H1 (cell line): ENCODE data around the gene LPP. TPM values are rescaled to one million over a fixed set of nuclear protein-coding genes. Genes with fewer than 3 reads are reported as not detected.

Experiments
- CTCF ChIA-PET: fragments of 300-600 bp; sonication (Branson Sonifier 250); formaldehyde crosslinking; loops from one replicate; lab custom pipeline; 2021; ENCODE audit not compliant: partially characterized antibody; lab: Charles Lee
- POLR2A ChIA-PET: fragments of 300-600 bp; sonication (Branson Sonifier 250); formaldehyde crosslinking; loops from one replicate; lab custom pipeline; 2021; ENCODE audit warnings: inconsistent platforms; ENCODE audit not compliant: partially characterized antibody; lab: Charles Lee
- DNase-seq, 2 experiments: peaks; one replicate each; pipeline versions ENCODE4 v3.0.0 to v3.0.0-alpha.2; 2010 to 2022; ENCODE audit warnings: low spot score in 2 of 2, low read depth in 1 of 2, mixed read lengths in 1 of 2
- FAIRE-seq: peaks from 2 replicates; lab custom pipeline; 2011; peaks lifted over from hg19 to GRCh38; lab: Jason Lieb, UNC
- H2AFZ ChIP-seq: 2 replicates; pipeline ENCODE4 v1.8.1; 2012; ENCODE audit warnings: low read length, inconsistent platforms
- H2AK5ac ChIP-seq: 2 replicates; pipeline ENCODE4 v1.6.1; 2013; ENCODE audit warnings: low read depth, low read length
- H2BK120ac ChIP-seq: replicated peaks from 2 replicates; pipeline ENCODE3; 2013; ENCODE audit warnings: low read depth, low read length, inconsistent platforms
- H2BK12ac ChIP-seq: 2 replicates; pipeline ENCODE4 v1.6.1; 2013; ENCODE audit warnings: low read depth, low read length
- H2BK15ac ChIP-seq: 2 replicates; pipeline ENCODE4 v1.6.1; 2013; ENCODE audit warnings: low read length
- H2BK20ac ChIP-seq: 2 replicates; pipeline ENCODE4 v1.6.1; 2013; ENCODE audit warnings: low read length
- H2BK5ac ChIP-seq: 2 replicates; pipeline ENCODE4 v1.6.1; 2013; ENCODE audit warnings: low read depth, low read length
- H3K14ac ChIP-seq: 2 replicates; pipeline ENCODE4 v1.6.1; 2013; ENCODE audit warnings: inconsistent platforms; ENCODE audit not compliant: insufficient read length
- H3K18ac ChIP-seq: 2 replicates; pipeline ENCODE4 v1.6.1; 2013; ENCODE audit warnings: low read length; ENCODE audit errors: extremely low read depth
- H3K23ac ChIP-seq: 2 replicates; pipeline ENCODE4 v1.6.1; 2013; ENCODE audit warnings: inconsistent platforms; ENCODE audit not compliant: insufficient read length
- H3K23me2 ChIP-seq: 2 replicates; pipeline ENCODE4 v1.6.1; 2013; ENCODE audit warnings: low read depth, low read length
- H3K27ac ChIP-seq: 2 replicates; pipeline ENCODE4 v1.6.1; 2011; ENCODE audit warnings: low read depth, low read length, inconsistent platforms
- H3K27me3 ChIP-seq, 4 experiments: replicated peaks in 1 of 4; 1 replicate in 1 of 4; 2 replicates in 3 of 4; pipeline versions ENCODE4 v1.6.1 to v1.8.1; 2011 to 2013; ENCODE audit warnings: low read length in 3 of 4, mild to moderate bottlenecking in 3 of 4, inconsistent platforms in 2 of 4, mixed read lengths in 2 of 4, moderate library complexity in 1 of 4; ENCODE audit not compliant: control insufficient read depth in 3 of 4, insufficient read depth in 3 of 4; ENCODE audit errors: extremely low read depth in 1 of 4
- H3K36me3 ChIP-seq, 4 experiments: 2 replicates each; pipeline versions ENCODE4 v1.6.1 to v1.8.1; 2011 to 2013; ENCODE audit warnings: mild to moderate bottlenecking in 4 of 4, low read length in 3 of 4, moderate library complexity in 2 of 4, control low read depth in 1 of 4, inconsistent platforms in 1 of 4; ENCODE audit not compliant: insufficient read depth in 4 of 4, control insufficient read depth in 2 of 4
- H3K4ac ChIP-seq: replicated peaks from 2 replicates; pipeline ENCODE3; 2013; ENCODE audit warnings: low read length, low read depth, mixed read lengths, inconsistent platforms; ENCODE audit not compliant: insufficient read length
- H3K4me1 ChIP-seq, 4 experiments: replicated peaks in 1 of 4; 1 replicate in 1 of 4; 2 replicates in 3 of 4; pipeline versions ENCODE4 v1.6.1 to v1.8.1; 2011 to 2013; ENCODE audit warnings: low read length in 3 of 4, inconsistent platforms in 2 of 4, mixed read lengths in 1 of 4; ENCODE audit not compliant: insufficient read depth in 4 of 4, control insufficient read depth in 3 of 4
- H3K4me2 ChIP-seq, 2 experiments: 2 replicates each; pipeline versions ENCODE4 v1.6.1 to v1.8.1; 2011 to 2013; ENCODE audit warnings: low read depth in 2 of 2, low read length in 2 of 2, control low read depth in 1 of 2, inconsistent platforms in 1 of 2, mild to moderate bottlenecking in 1 of 2; ENCODE audit not compliant: insufficient read depth in 1 of 2
- H3K4me3 ChIP-seq, 4 experiments: fragments of 200-600, 300-600 bp in 1 of 4; sonication (generic), shearing (Covaris generic), sonication (Bioruptor Twin) in 1 of 4; 2 replicates each; pipeline versions ENCODE4 v1.5.1 to v1.8.1; 2011 to 2016; ENCODE audit warnings: low read length in 4 of 4, low read depth in 3 of 4, control low read depth in 2 of 4, inconsistent platforms in 2 of 4, mild to moderate bottlenecking in 2 of 4, mixed read lengths in 1 of 4, moderate library complexity in 1 of 4; ENCODE audit not compliant: insufficient read depth in 2 of 4; ENCODE audit errors: extremely low read depth in 1 of 4
- H3K56ac ChIP-seq: replicated peaks from 2 replicates; pipeline ENCODE3; 2013; ENCODE audit warnings: low read depth, mild to moderate bottlenecking, mixed read lengths, low read length, inconsistent platforms; ENCODE audit not compliant: insufficient read length
- H3K79me1 ChIP-seq: 2 replicates; pipeline ENCODE4 v1.6.1; 2013; ENCODE audit warnings: low read depth, low read length, control low read depth
- H3K79me2 ChIP-seq, 2 experiments: 2 replicates each; pipeline versions ENCODE4 v1.6.1 to v1.8.1; 2012 to 2013; ENCODE audit warnings: low read length in 2 of 2, mild to moderate bottlenecking in 2 of 2, inconsistent platforms in 1 of 2; ENCODE audit not compliant: insufficient read depth in 2 of 2, control insufficient read depth in 1 of 2
- H3K9ac ChIP-seq, 4 experiments: replicated peaks in 1 of 4; 1 replicate in 1 of 4; 2 replicates in 3 of 4; pipeline versions ENCODE4 v1.6.1 to v1.8.1; 2011 to 2013; ENCODE audit warnings: low read depth in 3 of 4, low read length in 3 of 4, control low read depth in 2 of 4, mild to moderate bottlenecking in 2 of 4, moderate library complexity in 2 of 4, inconsistent platforms in 1 of 4; ENCODE audit errors: extremely low read depth in 1 of 4
- H3K9me3 ChIP-seq, 2 experiments: 2 replicates each; pipeline versions ENCODE4 v1.6.1 to v1.8.1; 2012 to 2013; ENCODE audit warnings: mild to moderate bottlenecking in 2 of 2, moderate library complexity in 2 of 2, control low read depth in 1 of 2, inconsistent platforms in 1 of 2, low read depth in 1 of 2, low read length in 1 of 2, mixed read lengths in 1 of 2; ENCODE audit not compliant: insufficient read depth in 2 of 2
- H4K20me1 ChIP-seq, 2 experiments: replicated peaks in 1 of 2; 2 replicates each; pipeline versions ENCODE3 to v1.8.1; 2011 to 2013; ENCODE audit warnings: inconsistent platforms in 2 of 2, low read length in 2 of 2, mild to moderate bottlenecking in 1 of 2; ENCODE audit not compliant: insufficient read depth in 2 of 2, control insufficient read depth in 1 of 2
- H4K5ac ChIP-seq: 2 replicates; pipeline ENCODE4 v1.6.1; 2013; ENCODE audit warnings: low read length, low read depth, mixed read lengths, inconsistent platforms; ENCODE audit not compliant: insufficient read length
- H4K8ac ChIP-seq: 2 replicates; pipeline ENCODE4 v1.8.0; 2013; ENCODE audit warnings: mild to moderate bottlenecking, moderate library complexity, low read length, inconsistent platforms; ENCODE audit not compliant: insufficient read depth; ENCODE audit errors: extremely low read depth
- H4K91ac ChIP-seq: replicated peaks from 2 replicates; pipeline ENCODE3; 2013; ENCODE audit warnings: low read length, mixed read lengths, inconsistent platforms; ENCODE audit not compliant: insufficient read length
- ASH2L ChIP-seq: fragments of 200-600, 300-600 bp; sonication (generic); IDR thresholded peaks from one replicate; pipeline ENCODE4 v1.7.1; 2017; ENCODE audit warnings: low read length
- BRCA1 ChIP-seq: IDR thresholded peaks from 2 replicates; pipeline ENCODE4 v1.6.1; 2012; ENCODE audit warnings: low read depth, low read length, improper control_type of control experiment
- FOSL1 ChIP-seq: IDR thresholded peaks from 2 replicates; pipeline ENCODE4 v1.6.1; 2011; ENCODE audit warnings: mild to moderate bottlenecking, low read depth, low read length, moderate library complexity; ENCODE audit not compliant: insufficient read depth
- GTF2F1 ChIP-seq: IDR thresholded peaks from 2 replicates; pipeline ENCODE4 v1.6.1; 2012; ENCODE audit warnings: low read depth, low read length, improper control_type of control experiment, borderline replicate concordance
- HDAC6 ChIP-seq: IDR thresholded peaks from one replicate; pipeline ENCODE4 v1.7.1; 2012; ENCODE audit warnings: low read depth, mild to moderate bottlenecking, inconsistent platforms, low read length, moderate library complexity
- JUND ChIP-seq: IDR thresholded peaks from 2 replicates; pipeline ENCODE4 v1.6.1; 2011; ENCODE audit warnings: mild to moderate bottlenecking, improper control_type of control experiment, low read length
- POLR2A ChIP-seq, 2 experiments: IDR thresholded peaks; 1 replicate in 1 of 2; 2 replicates in 1 of 2; pipeline ENCODE4 v1.6.1; 2011; ENCODE audit warnings: low read depth in 2 of 2, low read length in 2 of 2, mild to moderate bottlenecking in 2 of 2; ENCODE audit errors: control extremely low read depth in 1 of 2
- POU5F1 ChIP-seq: IDR thresholded peaks from 2 replicates; pipeline ENCODE4 v1.6.1; 2011; ENCODE audit warnings: low read depth, mild to moderate bottlenecking, low read length, moderate library complexity
- RAD21 ChIP-seq, 2 experiments: IDR thresholded peaks in 1 of 2; conservative IDR thresholded peaks in 1 of 2; 2 replicates each; pipeline ENCODE4 v1.6.1; 2011; ENCODE audit warnings: low read depth in 2 of 2, low read length in 2 of 2, improper control_type of control experiment in 1 of 2, inconsistent platforms in 1 of 2, mild to moderate bottlenecking in 1 of 2, moderate library complexity in 1 of 2
- RBBP5 ChIP-seq: IDR thresholded peaks from 2 replicates; pipeline ENCODE4 v1.7.1; 2012; ENCODE audit warnings: low read depth, mild to moderate bottlenecking, inconsistent platforms, low read length, moderate library complexity, borderline replicate concordance
- TBP ChIP-seq: IDR thresholded peaks from 2 replicates; pipeline ENCODE4 v1.6.1; 2011; ENCODE audit warnings: low read depth, low read length, improper control_type of control experiment
- YY1 ChIP-seq: IDR thresholded peaks from 2 replicates; pipeline ENCODE4 v1.6.1; 2011; ENCODE audit warnings: low read depth, mild to moderate bottlenecking, low read length
- WGBS, 2 experiments: shearing (Covaris generic) in 1 of 2; methylation state at CpG; one replicate each; pipeline versions ENCODE4 v1.1.6 to v1.1.7; 2013 to 2015; ENCODE audit warnings: low lambda C conversion rate in 2 of 2, mixed read lengths in 2 of 2, inconsistent platforms in 1 of 2, low coverage in 1 of 2, missing lambda C conversion rate in 1 of 2; ENCODE audit not compliant: insufficient replicate concordance in 2 of 2, insufficient coverage in 1 of 2, insufficient read length in 1 of 2; ENCODE audit errors: extremely low coverage in 1 of 2, missing lambda C conversion rate in 1 of 2; 5-methylcytosine and 5-hydroxymethylcytosine counted together
- polyA plus RNA-seq, 7 experiments: library from polyadenylated mRNA; depleted of rRNA in 3 of 7; stranded (reverse) in 5 of 7; unstranded in 2 of 7; fragments of >200 nt in 5 of 7; fragments of 200-250 nt in 2 of 7; gene quantifications; 1 replicate in 5 of 7; 2 replicates in 1 of 7; 4 replicates in 1 of 7; pipeline versions ENCODE4 v1.2.1 to v1.2.3, GENCODE V29; 2011 to 2013; ENCODE audit warnings: missing spikeins in 2 of 7, mixed read lengths in 2 of 7
- total RNA-seq: library from RNA; stranded (reverse); fragmentation: NEBNext Ultra II Directional; extraction: Animal tissue kit (Norgen Biotek cat#: 25700); gene quantifications from 2 replicates; pipeline ENCODE4 v1.2.1, GENCODE V29; 2021
- TF ChIP-seq, protein P1 (sequence below): IDR thresholded peaks from 2 replicates; pipeline ENCODE4 v1.6.1; 2011; ENCODE audit warnings: low read depth, mild to moderate bottlenecking, low read length; ENCODE audit not compliant: insufficient read depth

Gene LPP
- total and polyA plus RNA-seq, 2 of the 8 experiments (the other 6 are each of a cell fraction or from before 2014, with no cell fraction given), result 10.0 to 53.3 TPM

DNA sequence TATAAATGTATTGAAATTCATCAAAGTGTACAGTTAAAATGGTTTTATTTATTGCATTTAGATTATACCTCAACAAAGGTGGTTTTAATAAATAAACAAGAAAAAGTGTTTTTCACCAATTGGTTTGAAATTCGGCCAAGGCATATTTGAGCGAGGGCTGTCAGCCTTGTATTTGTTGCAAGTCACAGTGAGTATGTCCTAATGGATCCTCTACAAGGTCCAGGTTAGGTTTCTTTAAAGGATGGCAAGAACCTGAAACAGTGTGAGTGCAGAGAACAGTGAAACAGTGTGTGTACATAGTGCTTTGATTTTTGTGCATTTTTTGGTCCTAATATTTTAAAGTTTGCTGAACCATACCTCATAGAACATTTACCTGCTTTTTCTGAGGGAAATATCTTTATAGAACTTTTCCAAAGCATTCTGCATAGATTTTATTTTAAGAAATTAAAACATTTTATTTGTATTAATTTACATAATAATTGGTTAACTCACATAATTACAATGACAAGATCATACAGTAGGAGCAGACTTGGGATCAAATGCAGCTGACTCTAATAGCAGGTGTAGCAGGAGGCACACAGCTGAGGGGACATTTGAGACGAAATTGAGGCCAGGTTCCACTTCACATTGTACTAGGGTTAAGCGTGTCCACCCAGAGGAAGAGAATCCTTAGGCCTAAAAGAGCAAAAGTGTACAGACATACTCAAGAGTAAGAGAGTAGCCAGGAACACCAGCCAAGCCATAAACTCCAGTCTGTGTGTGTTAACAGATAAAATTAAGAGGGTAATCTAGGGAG is 589.0 kb downstream of the LPP start:
- CTCF ChIA-PET, result interaction anchor here (1.8 kb wide), 1 partner anchor 1002 kb away, joined by 4 read pairs; no protein-coding TSS in a partner anchor
- no peak overlapping the region for H4K5ac ChIP-seq
- FAIRE-seq (no peak), DNase-seq (no peak)
- H3K27ac ChIP-seq, result no peak overlapping the region
- H3K9me3 ChIP-seq, result no peaks in the 10 kb centered on the region
- H2BK5ac ChIP-seq, result no peak overlapping the region
- H4K8ac ChIP-seq, result no peak overlapping the region
- no peaks in the 10 kb centered on the region for H3K27me3 ChIP-seq
- H3K4me3 ChIP-seq, result no peak overlapping the region
- 94% methylated on average over 4 of the region's 4 CpGs; no CpG with 5 or more reads in 1 of the 2 experiments for WGBS, 2 experiments
- no peak overlapping the region for H4K91ac ChIP-seq
- no peaks in the 10 kb centered on the region for H3K36me3 ChIP-seq
- no peak overlapping the region for H3K23ac ChIP-seq
- H3K4ac ChIP-seq, result no peak overlapping the region
- H3K18ac ChIP-seq, result no peak overlapping the region
- H2AK5ac ChIP-seq, result no peak overlapping the region
- H3K23me2 ChIP-seq, result no peaks in the 10 kb centered on the region
- H3K4me2 ChIP-seq, result no peak overlapping the region
- no peaks in the 10 kb centered on the region for H3K79me1 ChIP-seq
- no peak overlapping the region for H2BK15ac ChIP-seq
- H3K9ac ChIP-seq, result no peak overlapping the region
- H4K20me1 ChIP-seq, result no peaks in the 10 kb centered on the region
- H2BK12ac ChIP-seq, result no peak overlapping the region
- no peak overlapping the region for H2AFZ ChIP-seq
- POLR2A ChIA-PET, result no interaction called here
- H3K56ac ChIP-seq, result no peak overlapping the region
- no peak overlapping the region for H2BK120ac ChIP-seq
- H3K14ac ChIP-seq, result no peak overlapping the region
- H3K4me1 ChIP-seq, result no peaks in the 10 kb centered on the region
- no peaks in the 10 kb centered on the region for H3K79me2 ChIP-seq
- no peak overlapping the region for H2BK20ac ChIP-seq
- TF ChIP-seq ASH2L (no peak), GTF2F1 (no peak), BRCA1 (no peak), POU5F1 (no peak), RBBP5 (no peak), RAD21 (IDR thresholded peaks at IDR 0.05 in 1 of 2, conservative IDR thresholded peaks at IDR 0.05 in 1 of 2; ENCODE audit: low read depth in 2 of 2, low read length in 2 of 2) (no peak), FOSL1 (no peak), JUND (no peak), TBP (no peak), POLR2A (IDR thresholded peaks at IDR 0.05; ENCODE audit: control extremely low read depth in 1 of 2, low read depth in 2 of 2, low read length in 2 of 2) (no peak), YY1 (no peak), HDAC6 (no peak)
- TF ChIP-seq, protein P1, sequence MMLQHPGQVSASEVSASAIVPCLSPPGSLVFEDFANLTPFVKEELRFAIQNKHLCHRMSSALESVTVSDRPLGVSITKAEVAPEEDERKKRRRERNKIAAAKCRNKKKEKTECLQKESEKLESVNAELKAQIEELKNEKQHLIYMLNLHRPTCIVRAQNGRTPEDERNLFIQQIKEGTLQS, result no peak
